Prostate gland (tissue), 2 donors: ENCODE measurements around the gene CTNNA3. TPM values are rescaled to one million over a fixed set of nuclear protein-coding genes. Genes with fewer than 3 reads are reported as not detected.
"Not testable (repeated sequence)": the region's sequence is repeated elsewhere in the genome, so short reads cannot be mapped to it uniquely, and the experiment has no call there.

ENCODE experiments used
- DNase-seq: peaks from one replicate; pipeline ENCODE4 v3.0.0-alpha.2; 2019; ENCODE audit warnings: low spot score
- H3K27ac ChIP-seq, 2 donors: fragments of 200-600 bp; sonication (generic); 2 replicates each; pipeline ENCODE4 v1.5.1; 2017 to 2019
- H3K27me3 ChIP-seq: fragments of 200-600 bp; sonication (generic); replicated peaks from 2 replicates; pipeline ENCODE4 v1.5.1; 2019; ENCODE audit not compliant: insufficient read depth
- H3K36me3 ChIP-seq, 2 donors: fragments of 200-600 bp; sonication (generic); 1 replicate in 1 of 2; 2 replicates in 1 of 2; pipeline versions ENCODE4 v1.5.1 to v1.8.1; 2017 to 2019
- H3K4me1 ChIP-seq: fragments of 200-600 bp; sonication (generic); replicated peaks from 2 replicates; pipeline ENCODE4 v1.5.1; 2019
- H3K4me3 ChIP-seq, 2 donors: fragments of 200-600 bp; sonication (generic); 2 replicates each; pipeline ENCODE4 v1.5.1; 2017 to 2019
- H3K9me3 ChIP-seq: fragments of 200-600 bp; sonication (generic); 2 replicates; pipeline ENCODE4 v1.5.1; 2017
- CTCF ChIP-seq, 4 experiments: fragments of 200-600 bp in 2 of 4; fragments of 450-650 bp in 2 of 4; sonication (generic) in 2 of 4; IDR thresholded peaks; 1 replicate in 3 of 4; 2 replicates in 1 of 4; pipeline ENCODE4 v1.5.1; 2016 to 2019; ENCODE audit warnings: antibody characterized with exemption in 4 of 4, mild to moderate bottlenecking in 2 of 4, moderate library complexity in 2 of 4
- POLR2A ChIP-seq: fragments of 450-650 bp; IDR thresholded peaks from one replicate; pipeline ENCODE4 v1.6.1; 2016; ENCODE audit warnings: antibody characterized with exemption, mild to moderate bottlenecking
- POLR2AphosphoS5 ChIP-seq: sonication (generic); formaldehyde crosslinking; IDR thresholded peaks from one replicate; pipeline ENCODE4 v1.6.1; 2017; ENCODE audit warnings: antibody characterized with exemption
- WGBS: methylation state at CpG from one replicate; pipeline ENCODE4 v1.1.5; 2018; 5-methylcytosine and 5-hydroxymethylcytosine counted together
- intact Hi-C: fragments of 100-400 bp; cut with DNase I; formaldehyde crosslinking; loops from one replicate; pipeline ENCODE4 v1.14.2; 2022
- total RNA-seq, 2 donors: library from RNA; depleted of rRNA; stranded (reverse); fragments of >200 nt; gene quantifications; one replicate each; pipeline ENCODE4 v1.1.0, GENCODE V29; 2016

The CTNNA3 gene
- total RNA-seq, 2 donors from 2014 or later = 0.27 to 7.2 TPM

- H3K4me1 ChIP-seq = no peaks in the 10 kb centered on the region
- DNase-seq = no peak
- no peak overlapping the region for H3K27ac ChIP-seq
- intact Hi-C loops = no loop called here
- no peaks in the 10 kb centered on the region for H3K9me3 ChIP-seq
- no peak overlapping the region for H3K4me3 ChIP-seq
- H3K27me3 ChIP-seq = no peaks in the 10 kb centered on the region
- no peaks in the 10 kb centered on the region for H3K36me3 ChIP-seq
- 91% methylated on average over 2 of the region's 2 CpGs for WGBS
- no peak for TF ChIP-seq POLR2A
- no peak for TF ChIP-seq CTCF (IDR thresholded peaks at IDR 0.05)
Observed at GRCh38 chr10:66365686-66366085, 1330.3 kb downstream of the CTNNA3 start.

GRCh38 chr10:66362522-66362921 lies 1333.5 kb downstream of the CTNNA3 start:
- Histone ChIP-seq H3K9me3 (no peaks in the 10 kb centered on the region), H3K27me3 (no peaks in the 10 kb centered on the region), H3K36me3 (no peaks in the 10 kb centered on the region), H3K4me1 (no peaks in the 10 kb centered on the region), H3K4me3 (no peak overlapping the region), H3K27ac (no peak overlapping the region)
- no peak for TF ChIP-seq POLR2AphosphoS5
- no peak for TF ChIP-seq CTCF (IDR thresholded peaks at IDR 0.05)
- no peak for TF ChIP-seq POLR2A
- 82% methylated on average over 3 of the region's 3 CpGs for WGBS
- DNase-seq = no peak
- intact Hi-C loops = no loop called here

- H3K27ac ChIP-seq, H3K27me3 ChIP-seq, H3K9me3 ChIP-seq, H3K36me3 ChIP-seq, H3K4me3 ChIP-seq, DNase-seq, H3K4me1 ChIP-seq, intact Hi-C loops: not testable (repeated sequence)
- 93% methylated on average over 12 of the region's 12 CpGs for WGBS
Observed at GRCh38 chr10:66353822-66354221, 1342.2 kb downstream of the CTNNA3 start.

- intact Hi-C loops = no loop called here
- 61% methylated on average over 3 of the region's 3 CpGs for WGBS
Observed at GRCh38 chr10:66353422-66353821, 1342.6 kb downstream of the CTNNA3 start.

GRCh38 chr10:66350622-66351399 lies 1345.2 kb downstream of the CTNNA3 start:
- intact Hi-C loops = no loop called here
- Histone ChIP-seq H3K9me3 (no peaks in the 10 kb centered on the region), H3K27ac (no peak overlapping the region), H3K27me3 (no peaks in the 10 kb centered on the region), H3K4me3 (no peak overlapping the region), H3K4me1 (no peaks in the 10 kb centered on the region), H3K36me3 (no peaks in the 10 kb centered on the region)
- DNase-seq = no peak
- 78% methylated on average over 1 of the region's 1 CpG for WGBS
- TF ChIP-seq POLR2AphosphoS5 = peak; percentile 15
- TF ChIP-seq POLR2A = no peak
- no peak for TF ChIP-seq CTCF (IDR thresholded peaks at IDR 0.05)

More at GRCh38 chr10:66353422-66353821, 1342.6 kb downstream of the CTNNA3 start:
- H3K9me3 ChIP-seq = no peaks in the 10 kb centered on the region
- H3K4me3 ChIP-seq = no peak overlapping the region
- H3K27me3 ChIP-seq = no peaks in the 10 kb centered on the region
- H3K4me1 ChIP-seq = no peaks in the 10 kb centered on the region
- TF ChIP-seq CTCF (IDR thresholded peaks at IDR 0.05) = no peak
- TF ChIP-seq POLR2AphosphoS5 = no peak
- no peak for TF ChIP-seq POLR2A
- DNase-seq = no peak
- no peaks in the 10 kb centered on the region for H3K36me3 ChIP-seq
- H3K27ac ChIP-seq = no peak overlapping the region
